ENCODE results near the gene ZBTB3.
"Not testable (repeated sequence)": the region's sequence is repeated elsewhere in the genome, so short reads cannot be mapped to it uniquely, and the experiment has no call there.

The ZBTB3 gene

DNA sequence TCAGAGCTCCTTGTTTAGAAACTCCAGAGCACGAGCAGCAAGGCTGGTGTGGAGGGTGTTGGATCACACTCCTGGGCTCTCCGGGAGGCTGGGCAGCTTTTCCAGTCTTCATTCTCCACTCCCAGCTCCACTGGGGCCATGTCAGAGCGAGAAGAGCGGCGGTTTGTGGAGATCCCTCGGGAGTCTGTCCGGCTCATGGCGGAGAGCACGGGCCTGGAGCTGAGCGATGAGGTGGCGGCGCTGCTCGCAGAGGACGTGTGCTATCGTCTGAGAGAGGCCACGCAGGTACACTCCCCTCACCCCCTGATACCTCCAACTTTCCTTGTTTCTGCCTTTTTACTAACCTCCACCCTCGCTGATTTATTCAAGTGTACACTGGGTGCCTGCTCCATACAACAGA is 21.7 kb upstream of the ZBTB3 start:
- no peak overlapping the region for H3K4me3 Mint-ChIP-seq
- no peaks in the 10 kb centered on the region for H3K27me3 Mint-ChIP-seq
- no peaks in the 10 kb centered on the region for H3K36me3 Mint-ChIP-seq
- peaks cover 23% of the 10 kb centered on the region for H3K4me1 Mint-ChIP-seq
- H3K9me3 Mint-ChIP-seq: no peaks in the 10 kb centered on the region
- no peak overlapping the region for H3K27ac Mint-ChIP-seq

DNA sequence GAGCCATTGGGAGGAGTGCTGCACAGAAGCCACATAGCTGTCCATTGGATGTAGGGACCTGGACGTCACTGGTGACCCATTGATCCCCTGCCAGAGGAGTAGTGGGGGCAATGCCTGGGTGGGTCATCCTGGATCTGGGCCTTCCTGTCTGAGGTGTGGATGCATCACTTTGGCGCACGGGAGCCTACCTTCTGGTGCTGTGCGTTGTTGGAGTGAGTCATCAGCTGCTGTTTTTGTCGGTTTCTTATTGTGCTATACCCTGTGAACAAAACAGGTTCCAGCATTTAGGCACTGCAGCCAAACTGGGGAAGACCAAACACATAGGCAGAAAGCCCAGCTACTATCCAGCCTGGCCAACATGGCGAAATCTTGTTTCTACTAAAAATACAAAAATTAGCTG is 20.4 kb upstream of the ZBTB3 start:
- H3K9me3 Mint-ChIP-seq: no peaks in the 10 kb centered on the region
- no peak overlapping the region for H3K27ac Mint-ChIP-seq
- H3K27me3 Mint-ChIP-seq: no peaks in the 10 kb centered on the region
- peaks cover 33% of the 10 kb centered on the region for H3K4me1 Mint-ChIP-seq
- no peaks in the 10 kb centered on the region for H3K36me3 Mint-ChIP-seq
- no peak overlapping the region for H3K4me3 Mint-ChIP-seq

DNA sequence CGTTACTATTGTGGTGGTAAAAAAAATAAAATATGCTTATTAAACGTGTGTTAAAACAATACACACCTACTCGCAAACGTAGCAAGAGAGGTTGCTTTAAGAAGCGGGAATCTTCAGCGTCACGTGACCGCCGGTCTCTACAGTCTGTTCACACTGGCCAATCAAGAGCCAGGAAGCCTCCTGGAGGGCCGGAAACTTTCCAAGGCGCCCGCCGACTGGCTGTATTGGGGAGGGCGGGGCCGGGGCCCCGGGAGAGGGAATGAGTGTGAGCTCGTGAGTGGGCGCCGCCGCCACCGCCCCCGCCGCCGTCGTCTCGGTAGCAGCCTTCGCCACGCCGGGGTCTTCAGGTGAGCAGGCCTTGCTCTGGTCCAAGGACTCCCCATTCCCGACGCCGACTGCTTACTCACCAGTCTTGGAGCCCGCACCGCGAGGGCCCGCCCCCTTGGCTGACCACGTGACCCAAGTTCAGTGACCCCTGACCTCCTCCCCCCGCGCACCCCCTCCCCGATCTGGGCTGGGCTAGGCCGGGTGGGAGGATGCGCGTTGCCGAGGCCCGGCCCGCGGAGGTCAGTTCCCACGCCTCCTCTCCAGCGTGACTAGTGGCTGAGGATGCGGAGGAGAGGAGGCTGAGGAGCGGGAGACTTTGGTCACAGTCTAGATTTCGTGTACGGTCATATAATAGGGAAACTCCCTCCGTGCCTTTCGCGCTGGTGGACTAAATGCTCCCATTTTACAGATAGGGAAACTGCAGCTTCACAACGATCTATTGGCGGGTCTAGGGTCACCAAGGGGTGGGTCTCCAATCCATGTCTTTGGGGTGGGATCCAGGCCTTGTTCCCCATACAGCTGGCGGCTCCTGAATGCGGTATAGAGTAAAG is 17.4 kb upstream of the ZBTB3 start, which contains the start of gene TAF6L:
TSS of gene TAF6L (plus strand) at position 253 of the 878 bp plus-strand sequence. CDS start 4,388 bp downstream, outside the sequence.
- no peaks in the 10 kb centered on the region for H3K27me3 Mint-ChIP-seq
- H3K4me3 Mint-ChIP-seq: peak within 1 kb of the TSS; percentile 93
- H3K4me1 Mint-ChIP-seq: peaks cover 27% of the 10 kb centered on the region
- peak within 1 kb of the TSS; percentile 95 for H3K27ac Mint-ChIP-seq
- H3K36me3 Mint-ChIP-seq: no peaks in the 10 kb centered on the region
- no peaks in the 10 kb centered on the region for H3K9me3 Mint-ChIP-seq

DNA sequence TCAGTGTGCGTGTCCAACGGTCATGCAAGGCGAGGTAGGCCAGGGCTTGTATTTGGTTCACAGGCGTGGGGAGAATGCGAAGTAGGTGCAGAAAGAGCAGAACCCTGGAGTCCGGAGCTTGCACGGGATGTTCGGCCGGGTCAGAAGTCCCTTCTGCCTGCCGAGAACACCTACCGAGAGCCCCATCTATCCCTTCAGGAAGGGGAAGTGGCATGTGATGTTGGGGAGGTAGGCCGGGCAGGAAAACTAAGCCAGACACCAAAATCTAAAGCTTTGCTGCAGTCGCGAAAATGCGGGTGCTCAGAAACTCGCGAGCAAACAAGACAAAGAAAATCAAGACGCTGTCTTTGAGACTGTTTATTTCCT is 16.8 kb upstream of the ZBTB3 start:
- H3K4me3 Mint-ChIP-seq: peak overlapping the region; percentile 93
- H3K4me1 Mint-ChIP-seq: peaks cover 27% of the 10 kb centered on the region
- no peaks in the 10 kb centered on the region for H3K9me3 Mint-ChIP-seq
- H3K36me3 Mint-ChIP-seq: no peaks in the 10 kb centered on the region
- H3K27me3 Mint-ChIP-seq: no peaks in the 10 kb centered on the region
- H3K27ac Mint-ChIP-seq: peak overlapping the region; percentile 95

DNA sequence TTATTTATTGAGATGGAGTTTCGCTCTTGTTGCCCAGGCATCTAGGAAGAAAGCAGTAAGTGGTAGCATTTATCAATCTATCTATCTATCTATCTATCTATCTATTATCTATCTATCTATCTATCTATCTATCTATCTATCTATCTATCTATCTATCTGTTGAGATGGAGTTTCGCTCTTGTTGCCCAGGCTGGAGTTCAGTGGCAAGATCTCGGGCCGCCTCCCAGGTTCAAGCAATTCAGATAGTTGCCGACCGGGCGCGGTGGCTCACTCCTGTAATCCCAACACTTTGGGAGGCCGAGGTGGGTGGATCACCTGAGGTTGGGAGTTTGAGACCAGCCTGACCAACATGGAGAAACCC is 6.9 kb upstream of the ZBTB3 start:
- H3K27me3 Mint-ChIP-seq, H3K9me3 Mint-ChIP-seq: not testable (repeated sequence)
- H3K4me1 Mint-ChIP-seq: peaks cover 20% of the 10 kb centered on the region

DNA sequence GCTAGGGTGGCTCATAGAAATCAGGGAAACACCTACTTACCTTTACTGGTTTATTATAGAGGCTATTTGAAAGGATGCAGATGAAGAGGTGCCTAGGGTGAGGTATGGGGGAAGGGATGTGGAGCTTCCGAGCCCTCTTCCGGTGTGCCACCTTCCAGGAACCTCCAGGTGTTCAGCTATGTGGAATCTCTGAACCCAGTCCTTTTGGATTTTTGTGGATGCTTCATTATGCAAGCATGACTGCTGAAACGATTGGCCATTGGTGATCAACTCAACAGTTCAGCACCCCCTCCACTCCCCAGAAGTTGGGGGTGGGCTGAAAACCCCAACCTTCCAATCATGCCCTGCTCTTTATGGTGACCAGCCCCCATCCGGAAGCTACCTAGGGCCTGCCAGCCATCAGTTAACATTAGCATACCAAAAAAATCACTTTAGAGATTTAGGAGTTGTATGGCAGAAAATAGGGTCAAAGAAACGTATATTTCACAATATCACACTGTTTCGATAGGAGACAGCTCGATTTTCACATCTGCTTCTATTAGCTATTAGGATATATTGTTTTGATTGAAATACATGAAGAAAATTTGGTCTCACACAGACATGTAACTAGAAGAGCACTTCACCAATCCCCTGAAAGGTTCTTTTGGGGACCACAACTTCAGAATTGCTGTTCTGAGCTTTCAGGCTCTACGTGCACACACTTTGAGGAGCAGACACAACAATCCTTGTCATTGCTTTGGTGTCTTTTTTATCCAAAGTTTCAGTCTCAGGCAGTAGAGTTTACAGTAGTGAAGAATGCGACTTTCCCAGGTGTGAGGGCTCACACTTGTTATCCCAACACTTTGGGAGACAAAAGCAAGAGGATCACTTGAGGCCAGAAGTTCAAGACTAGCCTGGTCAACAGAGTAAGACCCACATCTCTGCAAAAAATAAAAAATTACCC is 4.2 kb upstream of the ZBTB3 start:
- peaks cover 23% of the 10 kb centered on the region for H3K4me1 Mint-ChIP-seq
- no peaks in the 10 kb centered on the region for H3K9me3 Mint-ChIP-seq
- H3K27me3 Mint-ChIP-seq: no peaks in the 10 kb centered on the region
- H3K27ac Mint-ChIP-seq: no peak overlapping the region
- H3K36me3 Mint-ChIP-seq: peaks cover 5% of the 10 kb centered on the region
- H3K4me3 Mint-ChIP-seq: no peak overlapping the region

More for the DNA sequence above, 6.9 kb upstream of the ZBTB3 start:
- peak overlapping the region; percentile 95 for H3K4me3 Mint-ChIP-seq
- H3K36me3 Mint-ChIP-seq, H3K27ac Mint-ChIP-seq: not testable (repeated sequence)

DNA sequence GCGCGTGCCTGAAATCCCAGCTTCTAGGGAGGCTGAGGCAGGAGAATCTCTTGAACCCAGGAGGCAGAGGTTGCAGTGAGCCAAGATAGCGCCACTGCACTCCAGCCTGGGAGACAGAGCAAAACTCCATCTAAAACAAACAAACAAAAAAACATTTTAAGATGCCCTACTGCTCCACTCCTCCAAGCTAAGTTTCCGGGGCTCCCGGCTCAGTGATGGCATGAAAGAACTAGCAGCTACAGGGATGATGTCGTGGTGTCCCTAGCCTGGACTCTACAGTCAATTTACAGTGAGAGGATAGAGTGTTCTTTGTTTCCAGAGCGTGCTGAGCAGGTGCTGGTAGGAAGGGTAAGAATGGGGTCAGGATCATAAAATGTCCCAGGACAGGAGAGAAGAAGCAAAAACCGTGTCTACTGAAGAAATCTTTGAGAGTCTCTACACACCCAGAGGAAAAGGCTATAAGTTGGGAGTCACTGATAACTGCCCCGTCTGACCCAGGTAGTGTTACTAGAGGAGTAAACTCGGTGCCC is 1.2 kb upstream of the ZBTB3 start:
- no peak overlapping the region for H3K27ac Mint-ChIP-seq
- peak overlapping the region; percentile 33 for H3K4me3 Mint-ChIP-seq
- H3K36me3 Mint-ChIP-seq: peaks cover 1% of the 10 kb centered on the region
- no peaks in the 10 kb centered on the region for H3K9me3 Mint-ChIP-seq
- no peaks in the 10 kb centered on the region for H3K27me3 Mint-ChIP-seq
- peaks cover 22% of the 10 kb centered on the region for H3K4me1 Mint-ChIP-seq

DNA sequence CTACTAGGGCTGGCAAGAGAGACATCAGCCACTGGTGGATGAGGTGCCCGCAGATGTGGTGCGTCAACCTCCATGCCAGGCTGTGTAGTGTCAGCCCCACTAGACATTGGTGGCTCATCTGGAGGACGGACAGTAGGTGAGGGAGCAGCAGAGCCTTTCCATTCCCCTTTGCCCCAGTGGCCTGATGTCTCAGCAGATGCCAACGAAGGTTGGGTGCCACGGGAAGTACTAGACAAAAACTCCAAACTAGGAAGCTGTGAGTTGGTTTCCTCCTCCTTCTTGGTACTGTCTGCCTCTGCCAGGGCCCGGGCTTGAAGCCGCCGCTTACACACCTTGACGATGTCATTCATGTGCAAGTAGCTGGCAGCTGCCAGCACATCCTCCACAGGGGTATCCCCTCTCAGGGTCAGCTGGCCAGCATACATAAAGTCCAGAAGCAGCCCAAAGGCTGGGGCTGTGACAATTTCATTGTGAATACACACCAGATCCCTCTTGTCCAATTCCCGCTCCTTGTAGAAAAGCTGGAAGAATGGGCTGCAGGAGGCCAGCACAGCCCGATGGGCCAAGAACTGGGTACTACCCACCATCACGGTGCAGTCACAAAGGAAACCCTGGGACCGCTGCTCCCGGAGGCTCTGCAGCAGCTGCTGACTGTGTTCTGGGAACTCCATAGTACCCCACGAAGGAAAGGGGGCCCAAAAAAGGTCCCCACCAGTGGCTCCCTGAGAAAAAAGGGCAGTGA is 795 bp downstream of the ZBTB3 start:
- H3K4me3 Mint-ChIP-seq: peak overlapping the region; percentile 92

DNA sequence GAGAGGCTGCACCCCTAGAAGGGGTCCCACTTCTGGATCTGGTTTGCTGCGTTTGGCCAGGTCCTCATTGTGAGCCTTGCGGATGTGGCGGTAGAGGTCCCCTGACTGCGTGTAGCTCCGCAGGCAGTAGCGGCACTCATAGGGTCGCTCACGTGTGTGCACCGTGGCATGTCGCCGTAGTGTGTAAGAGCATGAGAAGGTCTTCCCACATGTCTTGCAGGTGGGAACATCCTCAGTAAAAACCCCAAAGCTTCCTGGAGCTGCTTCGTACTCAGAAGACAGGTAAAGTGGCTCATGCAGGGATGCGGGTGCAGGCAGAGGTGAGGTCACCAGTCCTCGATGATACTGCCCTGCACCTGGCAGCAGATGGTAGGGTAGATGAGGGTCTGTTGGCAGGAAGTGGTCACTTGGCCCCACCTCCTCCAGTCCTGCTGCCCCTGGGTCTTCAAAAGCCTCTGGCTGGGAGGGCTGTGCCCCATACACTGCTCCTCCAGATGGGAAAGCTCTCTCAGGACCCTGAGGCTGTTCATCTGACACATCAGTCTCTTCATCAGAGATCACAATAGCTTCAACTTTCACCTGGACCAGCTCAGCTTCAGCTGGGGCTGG is 1.7 kb downstream of the ZBTB3 start:
- Mint-ChIP-seq H3K9me3 (no peaks in the 10 kb centered on the region), H3K4me1 (peaks cover 34% of the 10 kb centered on the region), H3K36me3 (peaks cover 5% of the 10 kb centered on the region), H3K27me3 (no peaks in the 10 kb centered on the region), H3K4me3 (no peak overlapping the region), H3K27ac (peak overlapping the region; percentile 62)

More for the DNA sequence above, 795 bp downstream of the ZBTB3 start:
- H3K9me3 Mint-ChIP-seq: no peaks in the 10 kb centered on the region
- no peaks in the 10 kb centered on the region for H3K27me3 Mint-ChIP-seq
- H3K27ac Mint-ChIP-seq: peak overlapping the region; percentile 98
- H3K4me1 Mint-ChIP-seq: peaks cover 31% of the 10 kb centered on the region
- peaks cover 5% of the 10 kb centered on the region for H3K36me3 Mint-ChIP-seq

DNA sequence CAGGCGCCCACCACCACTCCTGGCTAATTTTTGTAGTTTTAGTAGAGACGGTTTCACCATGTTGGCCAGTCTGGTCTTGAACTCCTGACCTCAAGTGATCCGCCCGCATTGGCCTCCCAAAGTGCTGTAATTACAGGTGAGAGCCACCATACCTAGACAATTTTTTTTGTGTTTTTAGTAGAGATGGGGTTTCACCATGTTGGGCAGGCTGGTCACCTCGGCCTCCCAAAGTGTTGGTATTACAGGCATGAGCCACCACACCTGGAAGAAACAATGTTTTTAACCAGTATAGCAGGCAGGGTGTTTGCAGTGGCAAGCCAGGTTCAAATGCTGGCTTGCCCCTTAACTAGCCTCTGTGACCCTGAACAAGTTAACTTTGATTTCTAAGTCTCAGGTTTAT is 4.0 kb downstream of the ZBTB3 start:
- H3K4me3 Mint-ChIP-seq, H3K27me3 Mint-ChIP-seq, H3K36me3 Mint-ChIP-seq, H3K9me3 Mint-ChIP-seq, H3K27ac Mint-ChIP-seq: not testable (repeated sequence)
- peaks cover 34% of the 10 kb centered on the region for H3K4me1 Mint-ChIP-seq

DNA sequence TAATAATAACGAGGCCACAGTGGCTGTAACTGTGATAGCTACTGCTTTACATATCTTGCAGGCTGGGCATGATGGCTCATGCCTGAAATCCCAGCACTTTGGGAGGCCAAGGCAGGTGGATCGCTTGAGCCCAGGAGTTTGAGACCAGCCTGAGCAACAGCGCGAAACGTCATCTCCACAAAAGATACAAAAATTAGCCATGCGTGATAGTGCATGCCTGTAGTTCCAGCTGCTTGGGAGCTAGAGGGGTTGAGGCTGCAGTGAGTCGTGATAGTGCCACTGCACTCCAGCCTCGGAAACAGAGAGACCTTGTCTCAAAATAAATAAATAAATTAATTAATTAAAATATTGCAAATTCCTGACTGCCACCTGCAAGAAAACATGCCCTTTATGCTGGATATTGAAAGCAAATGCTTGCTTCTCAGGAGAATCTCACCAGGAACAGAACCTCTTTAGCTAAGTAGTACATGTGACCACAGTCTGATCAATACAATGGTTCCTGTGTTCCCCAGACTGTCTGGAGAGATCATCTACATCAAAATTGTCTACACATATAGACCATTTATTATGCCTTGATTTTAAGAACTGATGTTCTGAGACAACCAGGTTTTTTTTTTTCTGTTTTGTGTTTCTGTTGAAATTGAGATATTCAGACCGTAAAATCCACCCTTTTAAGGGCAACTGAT is 6.3 kb downstream of the ZBTB3 start:
- Mint-ChIP-seq H3K9me3 (no peaks in the 10 kb centered on the region), H3K27ac (no peak overlapping the region), H3K36me3 (peaks cover 4% of the 10 kb centered on the region), H3K4me3 (no peak overlapping the region), H3K27me3 (no peaks in the 10 kb centered on the region), H3K4me1 (peaks cover 23% of the 10 kb centered on the region)

DNA sequence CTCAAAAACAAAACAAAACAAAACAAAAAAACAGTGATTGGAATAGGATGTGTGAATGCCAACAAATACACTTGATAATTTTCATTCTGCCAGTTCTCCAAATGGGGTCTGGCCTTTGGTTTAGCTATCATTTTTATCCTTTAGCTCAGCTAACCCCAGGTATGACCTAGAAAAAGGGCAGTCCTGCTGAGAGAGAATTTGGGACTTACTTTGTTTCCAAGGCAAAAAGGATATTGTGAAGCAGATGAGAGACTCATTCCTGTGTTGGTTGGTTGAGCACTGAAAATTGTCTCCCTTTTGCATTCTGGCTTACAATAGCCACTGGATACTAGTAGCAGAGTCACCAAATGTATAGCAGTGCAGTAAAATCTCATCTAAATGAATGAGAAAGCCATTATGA is 16.8 kb downstream of the ZBTB3 start:
- Mint-ChIP-seq H3K4me3 (no peak overlapping the region), H3K4me1 (peaks cover 7% of the 10 kb centered on the region), H3K27me3 (no peaks in the 10 kb centered on the region), H3K9me3 (no peaks in the 10 kb centered on the region), H3K27ac (no peak overlapping the region), H3K36me3 (peaks cover 7% of the 10 kb centered on the region)

DNA sequence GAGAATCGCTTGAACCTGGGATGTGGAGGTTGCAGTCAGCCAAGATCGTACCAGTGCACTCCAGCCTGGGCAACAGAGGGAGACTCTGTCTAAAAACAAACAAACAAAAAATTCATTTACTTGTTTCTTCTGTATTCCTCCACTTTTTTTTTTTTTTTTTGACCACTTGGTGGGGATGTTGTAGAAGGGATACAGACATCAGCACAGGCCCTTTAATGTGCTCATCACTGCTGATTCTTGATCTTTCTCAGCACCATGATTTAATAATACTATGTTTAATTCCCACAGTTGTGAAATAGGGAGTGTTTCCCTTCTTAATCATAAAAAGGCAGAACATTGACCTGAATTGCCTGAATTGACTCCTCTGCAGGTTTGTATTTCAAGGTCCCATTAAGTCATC is 21.1 kb downstream of the ZBTB3 start:
- H3K27ac Mint-ChIP-seq: peak overlapping the region; percentile 69

DNA sequence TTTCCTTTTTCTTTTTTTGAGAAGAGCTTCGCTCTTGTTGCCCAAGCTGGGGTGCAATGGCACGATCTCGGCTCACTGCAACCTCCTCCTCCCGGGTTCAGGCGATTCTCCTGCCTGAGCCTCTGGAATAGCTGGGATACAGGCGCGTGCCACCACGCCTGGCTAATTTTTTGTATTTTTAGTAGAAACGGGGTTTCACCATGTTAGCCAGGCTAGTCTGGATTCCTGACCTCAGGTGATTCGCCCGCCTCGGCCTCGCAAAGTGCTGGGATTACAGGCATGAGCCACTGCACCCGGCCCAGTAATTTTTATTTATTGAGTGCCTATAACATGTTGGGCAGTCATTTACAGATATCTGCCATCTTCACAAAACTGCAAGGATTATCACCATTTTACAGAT is 23.9 kb downstream of the ZBTB3 start:
- Mint-ChIP-seq H3K27ac (peak overlapping the region; percentile 76), H3K4me1 (peaks cover 33% of the 10 kb centered on the region), H3K36me3 (peaks cover 15% of the 10 kb centered on the region), H3K4me3 (peak overlapping the region; percentile 97)
- H3K27me3 Mint-ChIP-seq, H3K9me3 Mint-ChIP-seq: not testable (repeated sequence)

More for the DNA sequence above, 21.1 kb downstream of the ZBTB3 start:
- H3K4me3 Mint-ChIP-seq: no peak overlapping the region
- peaks cover 6% of the 10 kb centered on the region for H3K36me3 Mint-ChIP-seq
- H3K9me3 Mint-ChIP-seq: no peaks in the 10 kb centered on the region
- peaks cover 26% of the 10 kb centered on the region for H3K4me1 Mint-ChIP-seq
- H3K27me3 Mint-ChIP-seq: no peaks in the 10 kb centered on the region
